GM12878 (cell line): Measurements from ENCODE around the gene CCDC71. TPM values are rescaled to one million over a fixed set of nuclear protein-coding genes. Genes with fewer than 3 reads are reported as not detected.

Experiments used
- ATAC-seq: fragments of 200-7000 bp; cut with Tn5 transposase; 3 replicates; pipeline ENCODE4 v1.9.1; 2020; ENCODE audit warnings: mild to moderate bottlenecking, moderate library complexity
- BruUV-seq: library from RNA; stranded (reverse); fragments of 400-500 nt; replicated peaks from 2 replicates; lab custom pipeline; 2021; lab: Mats Ljungman, UMichigan
- CTCF ChIA-PET: fragments of 300-600 bp; sonication (Branson Sonifier 250); formaldehyde crosslinking; extraction: SDS; loops from one replicate; lab custom pipeline; 2021; ENCODE audit warnings: inconsistent platforms; lab: Yijun Ruan, JAX
- POLR2A ChIA-PET: fragments of 350-600 bp; formaldehyde crosslinking; extraction: SDS; loops from one replicate; lab custom pipeline; 2021; ENCODE audit warnings: inconsistent platforms; lab: Charles Lee
- RAD21 ChIA-PET: fragments of 300-600 bp; sonication (Branson Sonifier 250); formaldehyde crosslinking; loops from one replicate; lab custom pipeline; 2023; ENCODE audit warnings: antibody characterized with exemption; ENCODE audit not compliant: unreplicated experiment; lab: Charles Lee
- SMC1A ChIA-PET: fragments of 300-600 bp; sonication (Branson Sonifier 250); formaldehyde crosslinking; loops from one replicate; lab custom pipeline; 2023; ENCODE audit not compliant: unreplicated experiment, uncharacterized antibody; lab: Charles Lee
- DNase-seq: peaks from one replicate; pipeline ENCODE4 v3.0.0-alpha.2; 2011; ENCODE audit warnings: low read depth, low spot score
- FAIRE-seq: peaks from 3 replicates; lab custom pipeline; 2011; peaks lifted over from hg19 to GRCh38; lab: Jason Lieb, UNC
- H2AFZ ChIP-seq: 2 replicates; pipeline ENCODE4 v1.6.0; 2011; ENCODE audit warnings: low read depth, low read length, control low read depth; ENCODE audit not compliant: control insufficient read depth
- H3K27ac ChIP-seq: 2 replicates; pipeline ENCODE4 v1.5.1; 2011; ENCODE audit warnings: control low read depth; ENCODE audit not compliant: control insufficient read depth, insufficient read depth
- H3K27me3 ChIP-seq, 2 experiments: replicated peaks in 1 of 2; 2 replicates each; pipeline versions ENCODE4 v1.6.0 to v1.6.1; 2011; ENCODE audit warnings: low read length in 1 of 2; ENCODE audit not compliant: control insufficient read depth in 2 of 2, insufficient read depth in 2 of 2
- H3K36me3 ChIP-seq, 2 experiments: 2 replicates each; pipeline ENCODE4 v1.5.1; 2011; ENCODE audit warnings: low read length in 1 of 2; ENCODE audit not compliant: control insufficient read depth in 2 of 2, insufficient read depth in 2 of 2
- H3K4me1 ChIP-seq: 2 replicates; pipeline ENCODE4 v1.6.1; 2011; ENCODE audit warnings: mild to moderate bottlenecking, low read length, moderate library complexity, mixed read lengths; ENCODE audit not compliant: control insufficient read depth, insufficient read depth
- H3K4me2 ChIP-seq: 2 replicates; pipeline ENCODE4 v1.6.0; 2011; ENCODE audit warnings: control low read depth; ENCODE audit not compliant: control insufficient read depth, insufficient read depth
- H3K4me3 ChIP-seq: fragments of 200-600 bp; sonication (generic); 2 replicates; pipeline ENCODE4 v1.5.1; 2016
- H3K79me2 ChIP-seq: 2 replicates; pipeline ENCODE4 v1.6.0; 2011; ENCODE audit warnings: low read length; ENCODE audit not compliant: control insufficient read depth, insufficient read depth
- H3K9ac ChIP-seq: 2 replicates; pipeline ENCODE4 v1.8.0; 2011; ENCODE audit warnings: low read length, control low read depth, mixed read lengths; ENCODE audit not compliant: control insufficient read depth, insufficient read depth
- H3K9me3 ChIP-seq: replicated peaks from 3 replicates; pipeline ENCODE4 v1.5.1; 2011; ENCODE audit warnings: mild to moderate bottlenecking, low read length; ENCODE audit not compliant: control insufficient read depth, insufficient read depth
- H4K20me1 ChIP-seq: 2 replicates; pipeline ENCODE4 v1.6.0; 2011; ENCODE audit not compliant: control insufficient read depth, insufficient read depth
- ATF7 ChIP-seq: fragments of 450-650 bp; IDR thresholded peaks from 2 replicates; pipeline ENCODE4 v1.6.1; 2016; ENCODE audit warnings: low read depth, mild to moderate bottlenecking
- BHLHE40 ChIP-seq, 2 experiments: fragments of 450-650 bp in 1 of 2; IDR thresholded peaks; 2 replicates each; pipeline ENCODE4 v1.6.1; 2011 to 2017; ENCODE audit warnings: low read depth in 2 of 2, borderline replicate concordance in 1 of 2, improper control_type of control experiment in 1 of 2, low read length in 1 of 2, mild to moderate bottlenecking in 1 of 2
- BMI1 ChIP-seq: fragments of 450-650 bp; IDR thresholded peaks from 2 replicates; pipeline ENCODE4 v1.6.1; 2016; ENCODE audit warnings: mild to moderate bottlenecking, moderate library complexity, borderline replicate concordance
- BRCA1 ChIP-seq: IDR thresholded peaks from 2 replicates; pipeline ENCODE4 v1.6.1; 2011; ENCODE audit warnings: low read depth, low read length, improper control_type of control experiment
- E2F8 ChIP-seq: fragments of 450-650 bp; IDR thresholded peaks from 2 replicates; pipeline ENCODE4 v1.6.1; 2018; ENCODE audit warnings: mild to moderate bottlenecking, low read depth, moderate library complexity; ENCODE audit not compliant: partially characterized antibody
- EED ChIP-seq: sonication (generic); IDR thresholded peaks from 2 replicates; pipeline ENCODE4 v1.6.1; 2016; ENCODE audit warnings: antibody characterized with exemption, low read depth
- ESRRA ChIP-seq: IDR thresholded peaks from 2 replicates; pipeline ENCODE4 v1.6.1; 2012; ENCODE audit warnings: mild to moderate bottlenecking, low read length, improper control_type of control experiment
- HDAC6 ChIP-seq: fragments of 200-600 bp; sonication (generic); IDR thresholded peaks from one replicate; pipeline ENCODE4 v1.8.0; 2017; ENCODE audit warnings: antibody characterized with exemption; ENCODE audit not compliant: unreplicated experiment
- MXI1 ChIP-seq: fragments of 150-350 bp; IDR thresholded peaks from 2 replicates; pipeline ENCODE4 v1.6.1; 2011; ENCODE audit warnings: low read depth, mild to moderate bottlenecking, inconsistent platforms, low read length, improper control_type of control experiment
- SKIL ChIP-seq: fragments of 450-650 bp; IDR thresholded peaks from 2 replicates; pipeline ENCODE4 v1.6.1; 2017; ENCODE audit warnings: mild to moderate bottlenecking, low read depth, inconsistent platforms; ENCODE audit not compliant: poor library complexity, severe bottlenecking
- WGBS: methylation state at CpG from one replicate; pipeline ENCODE4 v1.1.6; 2016; ENCODE audit warnings: low lambda C conversion rate; ENCODE audit not compliant: insufficient replicate concordance, insufficient coverage; ENCODE audit errors: missing lambda C conversion rate; 5-methylcytosine and 5-hydroxymethylcytosine counted together
- in situ Hi-C: fragments of 300-500 bp; cut with MboI; formaldehyde crosslinking; loops from 9 replicates; pipeline ENCODE4 v1.14.3; 2018; ENCODE audit warnings: mixed read lengths
- intact Hi-C: fragments of 100-400 bp; cut with micrococcal nuclease; formaldehyde crosslinking; loops from one replicate; pipeline ENCODE4 v1.14.2; 2022; ENCODE audit not compliant: unreplicated experiment
- polyA plus RNA-seq, 11 experiments: library from polyadenylated mRNA; depleted of rRNA in 4 of 11; unstranded in 6 of 11; stranded (reverse) in 5 of 11; fragments of >200 nt; fragmentation: Nextera tagmentation in 4 of 11; fragmentation: Illumina TruSeq in 1 of 11; extraction: Ambion mirVana in 4 of 11; extraction: Trizol in 1 of 11; gene quantifications; 1 replicate in 1 of 11; 2 replicates in 10 of 11; pipeline versions ENCODE4 v1.2.1 to v1.2.3, GENCODE V29; 2011 to 2016; ENCODE audit warnings: inconsistent platforms in 2 of 11, missing spikeins in 2 of 11, low read depth in 1 of 11
- total RNA-seq, 4 experiments: library from RNA; depleted of rRNA in 3 of 4; stranded (reverse); fragments of >200 nt in 3 of 4; fragmentation: Illumina TruSeq in 1 of 4; extraction: Trizol in 1 of 4; gene quantifications; 2 replicates each; pipeline versions ENCODE4 v1.2.1 to v1.2.3, GENCODE V29; 2013 to 2021

The CCDC71 gene
- total and polyA plus RNA-seq, 10 of the 15 experiments (the other 5 are each of a cell fraction or from before 2014, with no cell fraction given): 0.20 to 38.0 (median 16.1) TPM

- ATAC-seq (no peak), FAIRE-seq (no peak), DNase-seq (no peak)
- no peak for TF ChIP-seq SKIL
- no peak for TF ChIP-seq EED
- no peak for TF ChIP-seq BHLHE40 (IDR thresholded peaks at IDR 0.05; ENCODE audit: borderline replicate concordance in 1 of 2, low read depth in 2 of 2, low read length in 1 of 2)
- intact Hi-C loops: no loop called here
- POLR2A ChIA-PET: interaction anchor here (0.6 kb wide), 1 partner anchor 212 kb away, joined by 3 read pairs; no protein-coding TSS in a partner anchor
- 65% methylated on average over 7 of the region's 7 CpGs for WGBS
- Histone ChIP-seq H4K20me1 (no peaks in the 10 kb centered on the region), H3K27me3 (no peaks in the 10 kb centered on the region), H3K79me2 (peaks cover 13% of the 10 kb centered on the region), H3K27ac (no peak overlapping the region), H3K4me3 (no peak overlapping the region), H3K9me3 (no peaks in the 10 kb centered on the region), H3K4me2 (no peak overlapping the region), H2AFZ (no peak overlapping the region), H3K4me1 (peaks cover 9% of the 10 kb centered on the region), H3K9ac (no peak overlapping the region), H3K36me3 (no peaks in the 10 kb centered on the region)
- RAD21 ChIA-PET: interaction anchor here (1.2 kb wide), 1 partner anchor 136 kb away, joined by 3 read pairs; no protein-coding TSS in a partner anchor
- in situ Hi-C loops: no loop called here
- CTCF ChIA-PET: interaction anchor here (1.8 kb wide), 1 partner anchor 136 kb away, joined by 13 read pairs; no protein-coding TSS in a partner anchor
- SMC1A ChIA-PET: no interaction called here
- no TSS peak for BruUV-seq
Measured at GRCh38 chr3:49124203-49124602, 41.9 kb downstream of the CCDC71 start.

GRCh38 chr3:49123687-49124086, 42.4 kb downstream of the CCDC71 start:
- ChIA-PET SMC1A (no interaction called here), CTCF (no interaction called here), RAD21 (interaction anchor here (1.2 kb wide), 1 partner anchor 135 kb away, joined by 3 read pairs; no protein-coding TSS in a partner anchor), POLR2A (interaction anchor here (0.6 kb wide), 1 partner anchor 211 kb away, joined by 3 read pairs; no protein-coding TSS in a partner anchor)
- no peaks in the 10 kb centered on the region for H4K20me1 ChIP-seq
- H3K79me2 ChIP-seq: peaks cover 15% of the 10 kb centered on the region
- WGBS: 69% methylated on average over 17 of the region's 17 CpGs
- no peaks in the 10 kb centered on the region for H3K9me3 ChIP-seq
- H2AFZ ChIP-seq: no peak overlapping the region
- DNase-seq: no peak
- no peak overlapping the region for H3K4me3 ChIP-seq
- no peak for FAIRE-seq
- no peak overlapping the region for H3K27ac ChIP-seq
- H3K4me2 ChIP-seq: no peak overlapping the region
- no peaks in the 10 kb centered on the region for H3K36me3 ChIP-seq
- H3K27me3 ChIP-seq: no peaks in the 10 kb centered on the region
- in situ Hi-C loops (no loop called here), intact Hi-C loops (no loop called here)
- no TSS peak for BruUV-seq
- no peak for ATAC-seq
- peaks cover 10% of the 10 kb centered on the region for H3K4me1 ChIP-seq
- H3K9ac ChIP-seq: no peak overlapping the region
- TF ChIP-seq BMI1 (no peak), ATF7 (no peak), BRCA1 (no peak), MXI1 (no peak), HDAC6 (no peak), ESRRA (no peak), E2F8 (no peak)
